ENCODE results near the gene SLAMF1.

The SLAMF1 gene

DNA sequence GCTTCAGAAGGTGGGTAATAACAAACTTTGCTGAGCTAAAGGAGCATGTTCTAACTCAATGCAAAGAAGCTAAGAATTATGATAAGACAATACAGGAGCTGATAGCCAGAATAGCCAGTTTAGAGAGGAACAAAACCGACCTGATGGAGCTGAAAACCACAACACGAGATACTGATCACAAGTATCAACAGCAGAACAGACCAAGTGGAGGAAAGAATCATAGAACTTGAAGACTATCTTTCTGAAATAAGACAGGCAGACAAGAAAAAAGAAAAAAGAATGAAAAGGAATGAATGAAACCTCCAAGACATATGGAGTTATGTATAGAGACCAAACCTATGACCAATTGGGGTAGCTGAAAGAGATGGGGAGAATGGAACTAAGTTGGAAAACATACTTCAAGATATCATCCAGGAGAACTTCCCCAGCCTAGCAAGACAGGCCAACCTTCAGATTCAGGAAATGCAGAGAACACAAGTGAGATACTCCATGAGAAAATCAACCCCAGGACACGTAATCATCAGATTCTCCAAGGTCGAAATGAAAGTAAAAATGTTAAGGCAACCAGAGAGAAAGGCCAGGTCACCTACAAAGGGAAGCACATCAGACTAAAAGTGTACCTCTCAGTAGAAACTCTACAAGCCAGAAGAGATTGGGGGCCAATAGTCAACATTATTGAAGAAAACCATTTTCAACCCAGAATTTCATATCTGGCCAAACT, 88.0 kb downstream of the SLAMF1 start:
- DNase-seq = peak; percentile 84
